GM10266 (cell line): ENCODE results near the gene BSCL2.
A peak's percentile ranks its signal among the peaks of the same experiment; 100 is the strongest.
"Not testable (repeated sequence)": the region's sequence is repeated elsewhere in the genome, so short reads cannot be mapped to it uniquely, and the experiment has no call there.

Experiments
- DNase-seq: peaks from one replicate; pipeline ENCODE4 v3.0.0; 2012; ENCODE audit errors: extremely low spot score
- CTCF ChIP-seq: IDR thresholded peaks from 2 replicates; pipeline ENCODE4 v1.5.1; 2012; ENCODE audit warnings: mild to moderate bottlenecking, low read depth; ENCODE audit not compliant: control insufficient read depth, insufficient read depth; ENCODE audit errors: missing control alignments

The BSCL2 gene

GRCh38 chr11:62665075-62665598 lies 42.1 kb downstream of the BSCL2 start, which contains the start of the genes C11orf98 and CSKMT:
Gene C11orf98 (minus strand): TSS chr11:62665210. CDS start chr11:62665169, 41 bp downstream.
Gene CSKMT (plus strand): TSS chr11:62665312. CDS start chr11:62665880, 568 bp downstream.
- TF ChIP-seq CTCF = no peak
- DNase-seq = peak; percentile 93

DNA sequence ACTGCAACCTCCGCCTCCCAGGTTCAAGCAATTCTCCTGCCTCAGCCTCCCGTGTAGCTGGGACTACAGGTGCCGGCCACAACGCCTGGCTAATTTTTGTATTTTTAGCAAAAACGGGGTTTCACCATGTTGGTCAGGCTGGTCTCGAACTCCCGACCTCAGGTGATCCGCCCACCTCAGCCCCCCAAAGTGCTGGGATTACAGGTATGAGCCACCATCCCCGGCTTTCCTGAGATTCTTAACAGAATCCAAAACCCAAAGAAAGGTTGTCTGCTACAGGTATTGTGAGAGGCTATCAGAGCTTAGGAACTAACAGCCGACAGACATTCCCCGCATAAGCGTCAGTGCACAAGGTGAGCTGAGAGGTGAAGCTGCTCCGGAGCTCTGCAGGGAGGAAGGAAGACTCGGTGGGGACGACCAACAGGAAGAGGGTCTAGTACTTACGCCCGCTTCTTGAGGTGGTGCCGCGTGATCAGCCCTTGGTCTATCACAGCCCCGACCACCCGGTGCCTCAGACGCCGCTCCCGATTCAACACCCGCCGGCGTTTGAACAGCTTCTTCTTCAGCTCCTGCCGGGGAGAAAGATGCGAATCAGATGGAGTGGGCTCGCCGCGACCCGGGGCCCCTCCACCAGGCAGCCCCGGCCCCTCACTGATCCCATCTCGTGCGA lies 42.7 kb downstream of the BSCL2 start:
- peak; percentile 62 for DNase-seq
- no peak for TF ChIP-seq CTCF

DNA sequence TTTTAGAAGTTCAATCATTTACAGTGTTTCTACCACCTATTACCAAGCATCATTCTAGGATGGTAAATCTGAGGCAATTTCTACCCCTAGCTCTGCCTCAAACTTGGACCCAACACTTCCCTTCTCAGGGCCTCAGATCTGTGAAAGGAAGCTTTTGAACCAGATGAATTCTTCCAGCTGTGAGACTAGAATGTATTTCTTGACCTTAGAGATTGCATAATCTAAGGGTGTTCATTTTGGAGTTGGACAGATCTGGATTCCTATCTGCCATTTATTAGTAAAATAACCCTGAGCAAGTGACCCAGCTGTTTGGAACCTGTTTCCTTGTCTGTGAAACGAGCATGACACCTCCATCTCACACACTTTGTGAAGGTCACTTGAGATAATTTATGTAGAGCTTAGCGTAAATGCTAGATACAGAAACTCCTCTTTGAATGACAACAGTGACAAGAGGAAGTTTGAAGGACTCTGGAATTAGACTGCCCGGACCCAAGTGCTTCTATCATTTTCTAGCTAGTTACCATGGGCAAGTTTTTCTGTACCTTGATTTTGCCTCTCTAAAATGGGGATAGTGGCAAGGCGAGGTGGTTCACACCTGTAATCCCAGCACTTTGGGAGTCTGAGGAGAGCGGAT lies 50.3 kb downstream of the BSCL2 start:
- DNase-seq = no peak
- TF ChIP-seq CTCF = no peak

DNA sequence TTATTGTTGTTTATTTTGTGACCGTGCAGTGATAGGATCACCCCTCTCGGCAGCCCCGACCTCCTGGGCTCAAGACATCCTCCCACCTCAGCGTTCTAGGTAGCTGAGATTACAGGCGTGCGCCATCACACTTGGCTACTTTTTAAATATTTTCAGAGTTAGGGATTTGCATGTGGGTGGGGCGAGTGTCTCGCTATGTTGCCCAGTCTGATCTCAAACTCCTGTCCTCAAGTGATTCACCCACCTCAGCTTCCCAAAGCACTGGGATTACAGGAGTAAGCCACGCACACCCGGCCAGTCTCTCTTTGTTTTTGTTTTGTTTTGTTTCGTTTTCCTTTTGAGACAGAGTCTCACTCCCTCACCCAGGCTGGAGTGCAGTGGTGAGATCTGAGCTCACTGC lies 52.9 kb downstream of the BSCL2 start:
- TF ChIP-seq CTCF = no peak
- DNase-seq = no peak

GRCh38 chr11:62652161-62653006 lies 54.8 kb downstream of the BSCL2 start:
- no peak for DNase-seq

DNA sequence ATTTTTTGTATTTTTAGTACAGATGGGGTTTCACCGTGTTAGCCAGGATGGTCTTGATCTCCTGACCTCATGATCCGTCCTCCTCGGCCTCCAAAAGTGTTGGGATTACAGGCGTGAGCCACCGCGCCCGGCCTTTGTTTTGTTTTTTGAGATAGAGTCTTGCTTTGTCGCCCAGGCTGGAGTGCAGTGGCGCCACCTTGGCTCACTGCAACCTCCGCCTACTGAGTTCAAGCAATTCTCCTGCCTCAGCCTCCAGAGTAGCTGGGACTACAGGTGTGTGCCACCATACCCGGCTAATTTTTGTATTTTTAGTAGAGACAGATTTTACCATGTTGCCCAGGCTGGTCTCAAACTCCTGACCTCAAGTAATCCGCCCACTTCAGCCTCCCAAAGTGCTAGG lies 56.9 kb downstream of the BSCL2 start:
- DNase-seq = not testable (repeated sequence)

More at GRCh38 chr11:62652161-62653006, 54.8 kb downstream of the BSCL2 start:
- no peak for TF ChIP-seq CTCF

DNA sequence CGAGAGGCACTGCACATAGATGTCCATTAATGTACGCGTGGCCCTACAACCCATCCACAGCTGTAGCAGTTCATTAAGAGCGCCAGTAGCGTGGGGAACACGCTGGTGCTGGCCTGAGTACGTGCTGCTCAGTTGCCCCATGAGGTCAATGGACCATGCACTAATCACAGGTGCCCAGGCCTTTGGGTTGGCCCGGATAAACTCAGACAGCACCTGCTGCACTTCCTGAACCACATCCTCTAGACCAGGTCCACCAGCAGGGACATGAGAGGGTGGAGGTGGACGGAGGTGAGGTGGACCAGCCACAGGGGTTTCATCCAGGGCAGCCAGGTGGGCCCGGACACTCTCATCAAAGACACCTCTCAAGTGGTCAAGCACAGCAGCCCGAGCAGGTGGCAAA lies 57.7 kb downstream of the BSCL2 start:
- no peak for TF ChIP-seq CTCF
- no peak for DNase-seq
